HEK293 (cell line): ENCODE results near the gene MLLT1.
A peak's percentile ranks its signal among the peaks of the same experiment; 100 is the strongest.

Experiments used
- CTCF ChIA-PET: fragments of 350-600 bp; formaldehyde crosslinking; extraction: SDS; loops from one replicate; lab custom pipeline; 2021; ENCODE audit warnings: antibody characterized with exemption; lab: Yijun Ruan, JAX
- POLR2A ChIA-PET: fragments of 300-600 bp; formaldehyde crosslinking; extraction: SDS; loops from one replicate; lab custom pipeline; 2020; ENCODE audit warnings: antibody characterized with exemption, inconsistent platforms; lab: Yijun Ruan, JAX
- H3K27ac ChIP-seq: fragments of 200-500 bp; sonication (Bioruptor generic); 2 replicates; pipeline ENCODE4 v1.5.1; 2014; ENCODE audit warnings: low read depth, low read length, control low read depth, inconsistent platforms; ENCODE audit errors: extremely low read depth
- H3K36me3 ChIP-seq, 2 experiments: fragments of 200-500 bp in 1 of 2; sonication (Bioruptor generic) in 1 of 2; 1 replicate in 1 of 2; 2 replicates in 1 of 2; pipeline ENCODE4 v1.5.1; 2014 to 2017; ENCODE audit warnings: inconsistent platforms in 2 of 2, low read length in 2 of 2; ENCODE audit not compliant: control insufficient read depth in 2 of 2, insufficient read depth in 1 of 2
- H3K4me1 ChIP-seq: fragments of 200-500 bp; sonication (Bioruptor generic); 2 replicates; pipeline ENCODE4 v1.5.1; 2014; ENCODE audit warnings: mild to moderate bottlenecking, low read length, inconsistent platforms; ENCODE audit not compliant: control insufficient read depth, insufficient read depth
- H3K4me3 ChIP-seq: 2 replicates; pipeline ENCODE4 v1.5.1; 2011; ENCODE audit warnings: low read depth, mild to moderate bottlenecking, control low read depth, low read length, moderate library complexity
- H3K9me3 ChIP-seq: fragments of 200-500 bp; sonication (Bioruptor generic); 2 replicates; pipeline ENCODE4 v1.5.1; 2014; ENCODE audit warnings: low read depth, low read length, inconsistent platforms; ENCODE audit not compliant: control insufficient read depth, insufficient read depth
- OSR2 ChIP-seq: fragments of 450-650 bp; formaldehyde crosslinking; IDR thresholded peaks from 2 replicates; pipeline ENCODE4 v1.5.1; 2016; ENCODE audit warnings: missing biosample characterization, missing genetic modification characterization
- PRDM1 ChIP-seq: fragments of 450-650 bp; formaldehyde crosslinking; IDR thresholded peaks from 2 replicates; pipeline ENCODE4; 2016; ENCODE audit warnings: missing biosample characterization, missing genetic modification characterization
- SALL2 ChIP-seq: fragments of 450-650 bp; formaldehyde crosslinking; IDR thresholded peaks from 2 replicates; pipeline ENCODE4 v1.5.0; 2017; ENCODE audit warnings: missing biosample characterization, mild to moderate bottlenecking, missing genetic modification characterization, borderline replicate concordance
- SETDB1 ChIP-seq: IDR thresholded peaks from one replicate; pipeline ENCODE4 v1.6.1; 2017; ENCODE audit warnings: mild to moderate bottlenecking, low read length, moderate library complexity, mixed read lengths; ENCODE audit not compliant: insufficient read length
- TRIM28 ChIP-seq: IDR thresholded peaks from 2 replicates; pipeline ENCODE4 v1.6.1; 2011; ENCODE audit warnings: low read length, control low read depth, borderline replicate concordance
- ZNF24 ChIP-seq: fragments of 450-650 bp; formaldehyde crosslinking; IDR thresholded peaks from 2 replicates; pipeline ENCODE4 v1.5.1; 2016; ENCODE audit warnings: missing biosample characterization, missing genetic modification characterization
- ZNF274 ChIP-seq, 2 experiments: fragments of 200-500 bp in 1 of 2; fragments of 450-650 bp in 1 of 2; sonication (Bioruptor generic) in 1 of 2; formaldehyde crosslinking in 1 of 2; IDR thresholded peaks; 2 replicates each; pipeline versions ENCODE4 v1.5.1 to v1.6.1; 2014 to 2016; ENCODE audit warnings: borderline replicate concordance in 1 of 2, inconsistent platforms in 1 of 2, low read length in 1 of 2, missing biosample characterization in 1 of 2, missing genetic modification characterization in 1 of 2
- ZNF335 ChIP-seq: fragments of 450-650 bp; formaldehyde crosslinking; conservative IDR thresholded peaks from 2 replicates; pipeline ENCODE4 v1.5.1; 2016; ENCODE audit warnings: missing biosample characterization, missing genetic modification characterization
- ZNF623 ChIP-seq: fragments of 450-650 bp; formaldehyde crosslinking; IDR thresholded peaks from 2 replicates; pipeline ENCODE4 v1.5.1; 2016; ENCODE audit warnings: missing biosample characterization, missing genetic modification characterization
- ZNF658 ChIP-seq: fragments of 450-650 bp; formaldehyde crosslinking; IDR thresholded peaks from 2 replicates; pipeline ENCODE4; 2016; ENCODE audit warnings: missing biosample characterization, missing genetic modification characterization
- ZNF785 ChIP-seq: fragments of 450-650 bp; formaldehyde crosslinking; IDR thresholded peaks from 2 replicates; pipeline ENCODE4 v1.5.1; 2016; ENCODE audit warnings: missing biosample characterization, missing genetic modification characterization
- ZNF791 ChIP-seq: fragments of 450-650 bp; formaldehyde crosslinking; IDR thresholded peaks from 2 replicates; pipeline ENCODE4 v1.5.1; 2016; ENCODE audit warnings: missing biosample characterization, missing genetic modification characterization
- ZNF792 ChIP-seq: fragments of 450-650 bp; formaldehyde crosslinking; IDR thresholded peaks from 2 replicates; pipeline ENCODE4 v1.5.1; 2016; ENCODE audit warnings: missing biosample characterization, missing genetic modification characterization
- ZSCAN23 ChIP-seq: fragments of 450-650 bp; formaldehyde crosslinking; IDR thresholded peaks from 2 replicates; pipeline ENCODE4 v1.5.1; 2016; ENCODE audit warnings: missing biosample characterization, missing genetic modification characterization
- TF ChIP-seq, protein P1 (sequence below): fragments of 450-650 bp; formaldehyde crosslinking; IDR thresholded peaks from 2 replicates; pipeline ENCODE4 v1.5.1; 2016; ENCODE audit warnings: missing biosample characterization, missing genetic modification characterization
- TF ChIP-seq, protein P2 (sequence below): IDR thresholded peaks from 2 replicates; pipeline ENCODE4 v1.6.1; 2011; ENCODE audit warnings: mild to moderate bottlenecking, low read depth, low read length, borderline replicate concordance
- TF ChIP-seq, protein P3 (sequence below): fragments of 450-650 bp; formaldehyde crosslinking; IDR thresholded peaks from 2 replicates; pipeline ENCODE4 v1.5.1; 2016; ENCODE audit warnings: missing biosample characterization, missing genetic modification characterization, borderline replicate concordance
- TF ChIP-seq, protein P4 (sequence below): fragments of 450-650 bp; formaldehyde crosslinking; IDR thresholded peaks from 2 replicates; pipeline ENCODE4 v1.5.1; 2016; ENCODE audit warnings: missing biosample characterization, missing genetic modification characterization
- TF ChIP-seq, protein P5 (sequence below): fragments of 450-650 bp; formaldehyde crosslinking; IDR thresholded peaks from 2 replicates; pipeline ENCODE4 v1.5.1; 2016; ENCODE audit warnings: missing biosample characterization, missing genetic modification characterization
- TF ChIP-seq, protein P6 (sequence below): fragments of 450-650 bp; formaldehyde crosslinking; IDR thresholded peaks from 2 replicates; pipeline ENCODE4 v1.5.1; 2016; ENCODE audit warnings: missing biosample characterization, missing genetic modification characterization

MLLT1 gene

DNA sequence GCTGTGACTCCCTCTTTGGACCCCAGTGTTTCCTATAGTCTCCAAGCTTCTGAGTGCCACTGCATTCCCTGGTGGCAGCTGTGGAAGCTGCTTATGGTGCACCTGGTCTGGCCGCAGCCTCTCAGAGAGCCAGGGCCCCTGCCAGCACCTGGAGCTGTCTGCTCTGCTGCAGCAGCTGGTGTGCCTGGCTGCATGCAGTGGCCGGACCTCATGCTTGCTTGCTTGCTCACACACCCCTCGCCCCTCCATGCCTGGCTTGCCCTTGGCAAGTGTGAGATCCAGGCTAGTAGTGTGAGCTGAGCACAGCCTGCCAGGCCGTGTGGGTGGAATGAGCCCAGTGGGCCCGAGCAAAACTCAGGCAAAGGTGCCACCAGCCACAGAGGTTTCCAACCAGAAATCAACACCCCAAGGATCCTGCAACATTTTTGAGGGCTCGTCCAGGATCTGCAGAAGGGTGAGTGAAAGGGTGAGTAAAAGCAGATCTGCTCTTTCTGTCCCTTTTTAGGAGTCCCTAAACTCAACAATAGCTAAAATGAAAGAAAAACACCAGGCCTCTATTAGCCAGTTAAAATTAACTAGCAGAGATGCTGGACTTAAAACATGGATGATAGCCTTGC lies 7.6 kb upstream of the MLLT1 start:
- ChIA-PET POLR2A (interaction anchor here (0.7 kb wide), 1 partner anchor 13 kb away, joined by 5 read pairs; no protein-coding TSS in a partner anchor), CTCF (interaction anchor here (0.6 to 0.9 kb wide), 2 partner anchors 15 to 281 kb away, joined by 3 read pairs; no protein-coding TSS in a partner anchor)
- Histone ChIP-seq H3K4me1 (no peaks in the 10 kb centered on the region), H3K4me3 (no peak overlapping the region), H3K36me3 (no peaks in the 10 kb centered on the region), H3K27ac (no peak overlapping the region), H3K9me3 (no peaks in the 10 kb centered on the region)
- TF ChIP-seq, protein P1, sequence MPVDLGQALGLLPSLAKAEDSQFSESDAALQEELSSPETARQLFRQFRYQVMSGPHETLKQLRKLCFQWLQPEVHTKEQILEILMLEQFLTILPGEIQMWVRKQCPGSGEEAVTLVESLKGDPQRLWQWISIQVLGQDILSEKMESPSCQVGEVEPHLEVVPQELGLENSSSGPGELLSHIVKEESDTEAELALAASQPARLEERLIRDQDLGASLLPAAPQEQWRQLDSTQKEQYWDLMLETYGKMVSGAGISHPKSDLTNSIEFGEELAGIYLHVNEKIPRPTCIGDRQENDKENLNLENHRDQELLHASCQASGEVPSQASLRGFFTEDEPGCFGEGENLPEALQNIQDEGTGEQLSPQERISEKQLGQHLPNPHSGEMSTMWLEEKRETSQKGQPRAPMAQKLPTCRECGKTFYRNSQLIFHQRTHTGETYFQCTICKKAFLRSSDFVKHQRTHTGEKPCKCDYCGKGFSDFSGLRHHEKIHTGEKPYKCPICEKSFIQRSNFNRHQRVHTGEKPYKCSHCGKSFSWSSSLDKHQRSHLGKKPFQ: no peak
- peak; percentile 26; the same call in 1 of the 2 replicates for TF ChIP-seq TRIM28
- peak; percentile 67 for TF ChIP-seq SETDB1

DNA sequence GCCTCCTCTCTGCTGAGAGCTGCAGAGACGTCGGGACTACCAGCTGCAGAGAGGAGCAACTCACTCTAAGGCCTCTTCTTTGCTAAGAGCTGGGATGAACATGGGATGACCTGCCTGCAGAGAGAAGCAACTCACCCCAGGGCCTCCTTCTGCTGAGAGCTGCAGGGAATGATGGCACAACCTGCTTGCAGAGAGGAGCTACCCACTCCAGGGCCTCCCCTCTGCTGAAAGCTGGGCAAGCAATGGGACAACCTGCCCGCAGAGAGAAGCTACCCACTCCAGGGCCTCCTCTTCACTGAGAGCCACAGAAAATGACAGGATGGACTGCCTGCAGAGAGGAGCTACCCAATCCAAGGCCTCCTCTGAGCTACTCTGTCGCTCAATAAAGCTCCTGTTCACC lies 6.9 kb upstream of the MLLT1 start:
- no peak overlapping the region for H3K27ac ChIP-seq
- no peaks in the 10 kb centered on the region for H3K36me3 ChIP-seq
- no peaks in the 10 kb centered on the region for H3K9me3 ChIP-seq
- H3K4me3 ChIP-seq: no peak overlapping the region
- ChIA-PET POLR2A (interaction anchor here (0.7 kb wide), 1 partner anchor 14 kb away, joined by 5 read pairs; no protein-coding TSS in a partner anchor), CTCF (interaction anchor here (0.6 to 0.9 kb wide), 3 partner anchors 16 to 280 kb away, joined by 3 read pairs; no protein-coding TSS in a partner anchor)
- H3K4me1 ChIP-seq: no peaks in the 10 kb centered on the region
- TF ChIP-seq ZNF274 (IDR thresholded peaks at IDR 0.05; ENCODE audit: low read length): no peak
- TF ChIP-seq ZNF274 (tag by site-specific recombination; IDR thresholded peaks at IDR 0.05; ENCODE audit: borderline replicate concordance): no peak
- TF ChIP-seq ZNF658 (tag by site-specific recombination): no peak
- TF ChIP-seq ZNF791: no peak
- TF ChIP-seq ZNF623 (tag by site-specific recombination): no peak
- TF ChIP-seq ZNF792 (tag by site-specific recombination): no peak
- TF ChIP-seq, protein P2, sequence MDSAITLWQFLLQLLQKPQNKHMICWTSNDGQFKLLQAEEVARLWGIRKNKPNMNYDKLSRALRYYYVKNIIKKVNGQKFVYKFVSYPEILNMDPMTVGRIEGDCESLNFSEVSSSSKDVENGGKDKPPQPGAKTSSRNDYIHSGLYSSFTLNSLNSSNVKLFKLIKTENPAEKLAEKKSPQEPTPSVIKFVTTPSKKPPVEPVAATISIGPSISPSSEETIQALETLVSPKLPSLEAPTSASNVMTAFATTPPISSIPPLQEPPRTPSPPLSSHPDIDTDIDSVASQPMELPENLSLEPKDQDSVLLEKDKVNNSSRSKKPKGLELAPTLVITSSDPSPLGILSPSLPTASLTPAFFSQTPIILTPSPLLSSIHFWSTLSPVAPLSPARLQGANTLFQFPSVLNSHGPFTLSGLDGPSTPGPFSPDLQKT: no peak
- TF ChIP-seq, protein P3, sequence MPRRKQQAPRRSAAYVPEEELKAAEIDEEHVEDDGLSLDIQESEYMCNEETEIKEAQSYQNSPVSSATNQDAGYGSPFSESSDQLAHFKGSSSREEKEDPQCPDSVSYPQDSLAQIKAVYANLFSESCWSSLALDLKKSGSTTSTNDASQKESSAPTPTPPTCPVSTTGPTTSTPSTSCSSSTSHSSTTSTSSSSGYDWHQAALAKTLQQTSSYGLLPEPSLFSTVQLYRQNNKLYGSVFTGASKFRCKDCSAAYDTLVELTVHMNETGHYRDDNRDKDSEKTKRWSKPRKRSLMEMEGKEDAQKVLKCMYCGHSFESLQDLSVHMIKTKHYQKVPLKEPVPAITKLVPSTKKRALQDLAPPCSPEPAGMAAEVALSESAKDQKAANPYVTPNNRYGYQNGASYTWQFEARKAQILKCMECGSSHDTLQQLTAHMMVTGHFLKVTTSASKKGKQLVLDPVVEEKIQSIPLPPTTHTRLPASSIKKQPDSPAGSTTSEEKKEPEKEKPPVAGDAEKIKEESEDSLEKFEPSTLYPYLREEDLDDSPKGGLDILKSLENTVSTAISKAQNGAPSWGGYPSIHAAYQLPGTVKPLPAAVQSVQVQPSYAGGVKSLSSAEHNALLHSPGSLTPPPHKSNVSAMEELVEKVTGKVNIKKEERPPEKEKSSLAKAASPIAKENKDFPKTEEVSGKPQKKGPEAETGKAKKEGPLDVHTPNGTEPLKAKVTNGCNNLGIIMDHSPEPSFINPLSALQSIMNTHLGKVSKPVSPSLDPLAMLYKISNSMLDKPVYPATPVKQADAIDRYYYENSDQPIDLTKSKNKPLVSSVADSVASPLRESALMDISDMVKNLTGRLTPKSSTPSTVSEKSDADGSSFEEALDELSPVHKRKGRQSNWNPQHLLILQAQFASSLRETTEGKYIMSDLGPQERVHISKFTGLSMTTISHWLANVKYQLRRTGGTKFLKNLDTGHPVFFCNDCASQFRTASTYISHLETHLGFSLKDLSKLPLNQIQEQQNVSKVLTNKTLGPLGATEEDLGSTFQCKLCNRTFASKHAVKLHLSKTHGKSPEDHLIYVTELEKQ: no peak
- no peak for TF ChIP-seq ZNF335 (tag by site-specific recombination)
- no peak for TF ChIP-seq PRDM1 (tag by site-specific recombination)
- no peak for TF ChIP-seq ZNF24 (tag by site-specific recombination)
- TF ChIP-seq, protein P4, sequence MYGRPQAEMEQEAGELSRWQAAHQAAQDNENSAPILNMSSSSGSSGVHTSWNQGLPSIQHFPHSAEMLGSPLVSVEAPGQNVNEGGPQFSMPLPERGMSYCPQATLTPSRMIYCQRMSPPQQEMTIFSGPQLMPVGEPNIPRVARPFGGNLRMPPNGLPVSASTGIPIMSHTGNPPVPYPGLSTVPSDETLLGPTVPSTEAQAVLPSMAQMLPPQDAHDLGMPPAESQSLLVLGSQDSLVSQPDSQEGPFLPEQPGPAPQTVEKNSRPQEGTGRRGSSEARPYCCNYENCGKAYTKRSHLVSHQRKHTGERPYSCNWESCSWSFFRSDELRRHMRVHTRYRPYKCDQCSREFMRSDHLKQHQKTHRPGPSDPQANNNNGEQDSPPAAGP (tag by site-specific recombination): no peak
- TF ChIP-seq OSR2 (tag by site-specific recombination): no peak
- TF ChIP-seq, protein P5, sequence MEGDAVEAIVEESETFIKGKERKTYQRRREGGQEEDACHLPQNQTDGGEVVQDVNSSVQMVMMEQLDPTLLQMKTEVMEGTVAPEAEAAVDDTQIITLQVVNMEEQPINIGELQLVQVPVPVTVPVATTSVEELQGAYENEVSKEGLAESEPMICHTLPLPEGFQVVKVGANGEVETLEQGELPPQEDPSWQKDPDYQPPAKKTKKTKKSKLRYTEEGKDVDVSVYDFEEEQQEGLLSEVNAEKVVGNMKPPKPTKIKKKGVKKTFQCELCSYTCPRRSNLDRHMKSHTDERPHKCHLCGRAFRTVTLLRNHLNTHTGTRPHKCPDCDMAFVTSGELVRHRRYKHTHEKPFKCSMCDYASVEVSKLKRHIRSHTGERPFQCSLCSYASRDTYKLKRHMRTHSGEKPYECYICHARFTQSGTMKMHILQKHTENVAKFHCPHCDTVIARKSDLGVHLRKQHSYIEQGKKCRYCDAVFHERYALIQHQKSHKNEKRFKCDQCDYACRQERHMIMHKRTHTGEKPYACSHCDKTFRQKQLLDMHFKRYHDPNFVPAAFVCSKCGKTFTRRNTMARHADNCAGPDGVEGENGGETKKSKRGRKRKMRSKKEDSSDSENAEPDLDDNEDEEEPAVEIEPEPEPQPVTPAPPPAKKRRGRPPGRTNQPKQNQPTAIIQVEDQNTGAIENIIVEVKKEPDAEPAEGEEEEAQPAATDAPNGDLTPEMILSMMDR: no peak
- no peak for TF ChIP-seq ZSCAN23 (tag by site-specific recombination)
- TF ChIP-seq, protein P6, sequence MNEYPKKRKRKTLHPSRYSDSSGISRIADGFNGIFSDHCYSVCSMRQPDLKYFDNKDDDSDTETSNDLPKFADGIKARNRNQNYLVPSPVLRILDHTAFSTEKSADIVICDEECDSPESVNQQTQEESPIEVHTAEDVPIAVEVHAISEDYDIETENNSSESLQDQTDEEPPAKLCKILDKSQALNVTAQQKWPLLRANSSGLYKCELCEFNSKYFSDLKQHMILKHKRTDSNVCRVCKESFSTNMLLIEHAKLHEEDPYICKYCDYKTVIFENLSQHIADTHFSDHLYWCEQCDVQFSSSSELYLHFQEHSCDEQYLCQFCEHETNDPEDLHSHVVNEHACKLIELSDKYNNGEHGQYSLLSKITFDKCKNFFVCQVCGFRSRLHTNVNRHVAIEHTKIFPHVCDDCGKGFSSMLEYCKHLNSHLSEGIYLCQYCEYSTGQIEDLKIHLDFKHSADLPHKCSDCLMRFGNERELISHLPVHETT: no peak
- no peak for TF ChIP-seq ZNF785 (tag by site-specific recombination)
- no peak for TF ChIP-seq SALL2 (tag by site-specific recombination)
